ENCODE results near the gene ERCC5.

- TF ChIP-seq CTCF (IDR thresholded peaks at IDR 0.05 in 8 of 11, conservative IDR thresholded peaks at IDR 0.05 in 3 of 11) (no peak), POLR2A (IDR thresholded peaks at IDR 0.05) (no peak), POLR2AphosphoS5 (IDR thresholded peaks at IDR 0.05) (no peak)
These were observed 8.8 kb downstream of the ERCC5 start for GRCh38 chr13:102854675-102855074.

Measured in spleen (tissue), 7 donors.